ENCODE measurements around the gene GPRC5C. TPM values are rescaled to one million over a fixed set of nuclear protein-coding genes. Genes with fewer than 3 reads are reported as not detected.
A peak's percentile ranks its signal among the peaks of the same experiment; 100 is the strongest.

Gene GPRC5C
- total and polyA plus RNA-seq, 2 donors (not counting 1 experiment from before 2014, with no cell fraction given) = 0.66 to 1.1 TPM

DNA sequence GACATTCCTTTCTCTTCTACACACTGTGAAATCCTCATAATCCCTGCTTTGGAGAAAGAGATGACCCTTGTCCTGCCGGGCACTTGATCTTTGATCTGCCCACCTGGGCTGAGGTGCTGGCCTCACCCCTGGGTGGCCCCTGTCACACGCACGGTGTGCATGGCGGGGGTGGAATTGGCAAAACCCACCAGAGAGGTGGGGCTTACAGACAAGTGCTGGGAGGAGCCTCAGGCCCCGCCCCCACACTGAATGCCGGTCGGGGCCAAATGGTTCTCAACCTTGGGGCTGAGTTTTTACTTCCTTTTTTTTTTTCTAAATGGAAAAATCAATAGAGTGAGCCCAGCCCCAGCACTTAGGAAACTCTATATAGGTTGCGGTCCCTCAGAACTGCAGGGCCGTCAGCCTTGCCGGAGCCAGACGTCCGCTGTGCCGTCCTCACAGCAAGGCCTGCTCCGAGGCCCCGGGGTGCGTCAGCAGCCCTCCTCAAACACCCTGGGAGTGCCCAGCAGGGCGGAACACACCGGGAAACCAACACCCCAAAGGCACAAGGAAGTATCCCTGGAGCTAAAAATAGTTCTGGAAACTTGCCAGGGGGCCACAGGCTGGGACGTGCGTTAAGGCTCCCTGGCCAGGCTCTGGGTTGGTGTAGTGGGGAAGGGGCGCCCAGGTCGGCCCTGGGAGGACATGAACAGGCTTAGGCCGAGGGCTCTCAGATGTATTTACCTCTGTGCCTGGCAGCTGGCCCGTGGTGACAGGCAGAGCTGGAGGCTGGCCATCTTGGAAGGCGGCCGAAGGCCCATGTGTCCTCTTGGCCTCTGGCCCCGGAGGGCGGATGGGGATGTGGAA is 11.0 kb downstream of the GPRC5C start:
- Mint-ChIP-seq H3K27me3 (peaks cover 9% of the 10 kb centered on the region), H3K9me3 (ENCODE audit: insufficient read depth) (peaks cover 4% of the 10 kb centered on the region), H3K27ac (peak overlapping the region; percentile 56), H3K4me3 (peak overlapping the region; percentile 73), H3K4me1 (peaks cover 20% of the 10 kb centered on the region)
- Histone ChIP-seq H3K9me3 (ENCODE audit: control extremely low read depth in 1 of 3, control insufficient read depth in 2 of 3, insufficient read depth in 1 of 3, low read length in 2 of 3) (peaks cover 0 to 39% (median 17%) of the 10 kb centered on the region in 3 donors), H3K9ac (ENCODE audit: low read length) (peak overlapping the region; percentile 52), H3K27me3 (replicated peaks in 1 of 4; ENCODE audit: control extremely low read depth in 1 of 4, control insufficient read depth in 3 of 4, insufficient read depth in 4 of 4, low read length in 3 of 4) (peaks cover 0 to 7% (median 0%) of the 10 kb centered on the region in 4 experiments), H2AFZ (ENCODE audit: insufficient read depth, low read depth, low read length, poor library complexity, severe bottlenecking) (peak overlapping the region; percentile 60), H3K27ac (ENCODE audit: low read length in 2 of 2) (peak overlapping the region in 1 of 2 donors; percentile 36), H3K79me2 (ENCODE audit: control insufficient read depth, insufficient read depth, low read length) (no peaks in the 10 kb centered on the region), H4K20me1 (ENCODE audit: control insufficient read depth, insufficient read depth, low read length, poor library complexity, severe bottlenecking) (no peaks in the 10 kb centered on the region), H3K4me1 (ENCODE audit: control insufficient read depth in 2 of 2, insufficient read depth in 2 of 2, low read length in 2 of 2) (peaks cover 15 to 30% of the 10 kb centered on the region in 2 donors), H3K36me3 (replicated peaks in 1 of 2; ENCODE audit: control extremely low read depth in 1 of 2, control insufficient read depth in 1 of 2, extremely low read depth in 1 of 2, insufficient read depth in 2 of 2, low read length in 1 of 2) (no peaks in the 10 kb centered on the region), H3K4me3 (ENCODE audit: control extremely low read depth in 1 of 5, extremely low read depth in 1 of 5, insufficient read depth in 1 of 5, low read depth in 2 of 5, low read length in 4 of 5) (peak overlapping the region in 4 of 5 experiments; percentile 6 to 47 (median 38)), H3K4me2 (replicated peaks; ENCODE audit: low read depth, low read length, poor library complexity, severe bottlenecking) (peak overlapping the region; percentile 82)
- peak; percentile 77 for DNase-seq
- TF ChIP-seq EZH2 (IDR thresholded peaks at IDR 0.05; ENCODE audit: borderline replicate concordance, insufficient read depth, low read depth, low read length, poor library complexity, severe bottlenecking) = no peak
- TF ChIP-seq, protein P1, sequence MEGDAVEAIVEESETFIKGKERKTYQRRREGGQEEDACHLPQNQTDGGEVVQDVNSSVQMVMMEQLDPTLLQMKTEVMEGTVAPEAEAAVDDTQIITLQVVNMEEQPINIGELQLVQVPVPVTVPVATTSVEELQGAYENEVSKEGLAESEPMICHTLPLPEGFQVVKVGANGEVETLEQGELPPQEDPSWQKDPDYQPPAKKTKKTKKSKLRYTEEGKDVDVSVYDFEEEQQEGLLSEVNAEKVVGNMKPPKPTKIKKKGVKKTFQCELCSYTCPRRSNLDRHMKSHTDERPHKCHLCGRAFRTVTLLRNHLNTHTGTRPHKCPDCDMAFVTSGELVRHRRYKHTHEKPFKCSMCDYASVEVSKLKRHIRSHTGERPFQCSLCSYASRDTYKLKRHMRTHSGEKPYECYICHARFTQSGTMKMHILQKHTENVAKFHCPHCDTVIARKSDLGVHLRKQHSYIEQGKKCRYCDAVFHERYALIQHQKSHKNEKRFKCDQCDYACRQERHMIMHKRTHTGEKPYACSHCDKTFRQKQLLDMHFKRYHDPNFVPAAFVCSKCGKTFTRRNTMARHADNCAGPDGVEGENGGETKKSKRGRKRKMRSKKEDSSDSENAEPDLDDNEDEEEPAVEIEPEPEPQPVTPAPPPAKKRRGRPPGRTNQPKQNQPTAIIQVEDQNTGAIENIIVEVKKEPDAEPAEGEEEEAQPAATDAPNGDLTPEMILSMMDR (IDR thresholded peaks at IDR 0.05) = no peak
- intact Hi-C loops (cut with micrococcal nuclease) = no loop called here
- CTCF ChIA-PET = interaction anchor here (2.9 to 3.4 kb wide), 2 partner anchors 10 to 13 kb away, joined by 13 to 25 read pairs; no protein-coding TSS in a partner anchor
- ATAC-seq (ENCODE audit: low read depth) = peak; percentile 86
- POLR2A ChIA-PET = interaction anchor here (0.7 kb wide), 1 partner anchor 21 kb away, joined by 3 read pairs; no protein-coding TSS in a partner anchor
- 18% methylated on average over 24 of the region's 28 CpGs for WGBS (ENCODE audit: insufficient coverage)

All from B cell (primary cell).